ENCODE measurements around the gene ITK. TPM values are rescaled to one million over a fixed set of nuclear protein-coding genes. Genes with fewer than 3 reads are reported as not detected.
"Not testable (repeated sequence)": the region's sequence is repeated elsewhere in the genome, so short reads cannot be mapped to it uniquely, and the experiment has no call there.

ITK gene
- total and polyA plus RNA-seq, 2 donors from 2014 or later, result 0.11 to 14.0 TPM

DNA sequence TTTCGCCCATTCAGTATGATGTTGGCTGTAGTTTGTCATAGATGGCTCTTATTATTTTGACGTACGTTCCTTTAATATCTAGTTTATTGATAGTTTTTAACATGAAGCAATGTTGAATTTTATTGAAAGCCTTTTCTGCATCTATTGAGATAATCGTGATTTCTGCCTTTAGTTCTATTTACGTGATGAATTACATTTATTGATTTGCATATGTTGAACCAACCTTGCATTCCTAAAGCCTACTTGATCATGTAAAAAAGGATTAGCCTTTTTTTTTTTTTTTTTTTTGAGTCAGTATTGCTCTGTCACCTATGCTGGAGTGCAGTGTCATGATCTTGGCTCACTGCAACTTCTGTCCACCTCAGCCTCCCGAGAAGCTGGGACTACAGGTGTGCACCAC is 25.1 kb downstream of the ITK start:
- Histone ChIP-seq H3K4me1 (ENCODE audit: control insufficient read depth in 2 of 3, insufficient read depth in 2 of 3, low read depth in 1 of 3, low read length in 3 of 3) (no peaks in the 10 kb centered on the region), H3K4me3 (ENCODE audit: low read length in 3 of 3) (no peak overlapping the region), H3K27ac (ENCODE audit: low read depth in 2 of 2, low read length in 2 of 2) (no peak overlapping the region), H3K9me3 (ENCODE audit: control insufficient read depth in 2 of 3, insufficient read depth in 1 of 3, low read length in 3 of 3) (no peaks in the 10 kb centered on the region), H3K36me3 (ENCODE audit: control insufficient read depth in 2 of 3, insufficient read depth in 3 of 3, low read length in 3 of 3) (no peaks in the 10 kb centered on the region), H3K27me3 (ENCODE audit: control insufficient read depth, insufficient read depth, low read length) (no peaks in the 10 kb centered on the region), H3K9ac (ENCODE audit: low read length in 3 of 3) (no peak overlapping the region)
- no peak for DNase-seq
- no peak for TF ChIP-seq CTCF (IDR thresholded peaks at IDR 0.05; ENCODE audit: borderline replicate concordance, extremely low read depth, insufficient read depth)
- intact Hi-C loops (cut with DNase I), result no loop called here
- no peak for FAIRE-seq

DNA sequence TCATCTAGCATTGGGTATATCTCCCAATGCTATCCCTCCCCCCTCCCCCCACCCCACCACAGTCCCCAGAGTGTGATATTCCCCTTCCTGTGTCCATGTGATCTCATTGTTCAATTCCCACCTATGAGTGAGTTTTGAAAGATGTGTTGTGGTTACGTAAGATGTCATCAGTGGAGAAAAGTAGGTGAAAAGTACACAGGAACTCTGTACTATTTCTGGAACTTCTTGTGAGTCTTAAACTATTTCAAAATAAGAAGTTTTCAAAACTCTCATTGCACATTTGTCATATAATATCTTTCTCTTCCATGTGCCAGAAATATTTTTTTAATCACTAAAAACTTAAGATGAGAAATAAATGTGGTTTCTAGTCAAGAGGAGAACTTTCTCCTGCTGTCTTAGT is 30.0 kb downstream of the ITK start:
- H3K36me3 ChIP-seq (ENCODE audit: control insufficient read depth in 2 of 3, insufficient read depth in 3 of 3, low read length in 3 of 3); H3K9me3 ChIP-seq (ENCODE audit: control insufficient read depth in 2 of 3, insufficient read depth in 1 of 3, low read length in 3 of 3); H3K4me1 ChIP-seq (ENCODE audit: control insufficient read depth in 2 of 3, insufficient read depth in 2 of 3, low read depth in 1 of 3, low read length in 3 of 3); H3K9ac ChIP-seq (ENCODE audit: low read length in 3 of 3); H3K27ac ChIP-seq (ENCODE audit: low read depth in 2 of 2, low read length in 2 of 2); intact Hi-C loops (cut with DNase I); FAIRE-seq; H3K27me3 ChIP-seq (ENCODE audit: control insufficient read depth, insufficient read depth, low read length); H3K4me3 ChIP-seq (ENCODE audit: low read length in 3 of 3); DNase-seq: not testable (repeated sequence)

GRCh38 chr5:157212307-157212706 is 31.7 kb downstream of the ITK start:
- Histone ChIP-seq H3K36me3 (ENCODE audit: control insufficient read depth in 2 of 3, insufficient read depth in 3 of 3, low read length in 3 of 3) (no peaks in the 10 kb centered on the region), H3K27ac (ENCODE audit: low read depth in 2 of 2, low read length in 2 of 2) (no peak overlapping the region), H3K4me3 (ENCODE audit: low read length in 3 of 3) (no peak overlapping the region), H3K27me3 (ENCODE audit: control insufficient read depth, insufficient read depth, low read length) (no peaks in the 10 kb centered on the region), H3K9ac (ENCODE audit: low read length in 3 of 3) (no peak overlapping the region), H3K4me1 (ENCODE audit: control insufficient read depth in 2 of 3, insufficient read depth in 2 of 3, low read depth in 1 of 3, low read length in 3 of 3) (no peaks in the 10 kb centered on the region), H3K9me3 (ENCODE audit: control insufficient read depth in 2 of 3, insufficient read depth in 1 of 3, low read length in 3 of 3) (no peaks in the 10 kb centered on the region)
- no peak for TF ChIP-seq CTCF (IDR thresholded peaks at IDR 0.05; ENCODE audit: borderline replicate concordance, extremely low read depth, insufficient read depth)
- intact Hi-C loops (cut with DNase I), result no loop called here
- no peak for DNase-seq
- no peak for FAIRE-seq

- Histone ChIP-seq H3K27ac (ENCODE audit: low read depth in 2 of 2, low read length in 2 of 2) (no peak overlapping the region), H3K4me3 (ENCODE audit: low read length in 3 of 3) (no peak overlapping the region), H3K27me3 (ENCODE audit: control insufficient read depth, insufficient read depth, low read length) (no peaks in the 10 kb centered on the region), H3K36me3 (ENCODE audit: control insufficient read depth in 2 of 3, insufficient read depth in 3 of 3, low read length in 3 of 3) (no peaks in the 10 kb centered on the region), H3K4me1 (ENCODE audit: control insufficient read depth in 2 of 3, insufficient read depth in 2 of 3, low read depth in 1 of 3, low read length in 3 of 3) (no peaks in the 10 kb centered on the region), H3K9me3 (ENCODE audit: control insufficient read depth in 2 of 3, insufficient read depth in 1 of 3, low read length in 3 of 3) (no peaks in the 10 kb centered on the region), H3K9ac (ENCODE audit: low read length in 3 of 3) (no peak overlapping the region)
- TF ChIP-seq CTCF (IDR thresholded peaks at IDR 0.05; ENCODE audit: borderline replicate concordance, extremely low read depth, insufficient read depth), result no peak
- intact Hi-C loops (cut with DNase I), result no loop called here
- no peak for DNase-seq
- no peak for FAIRE-seq
These were observed 33.0 kb downstream of the ITK start for GRCh38 chr5:157213527-157214243.
